GM19468 (cell line): ENCODE data around the gene ENTREP3.
"Not testable (repeated sequence)": the region's sequence is repeated elsewhere in the genome, so short reads cannot be mapped to it uniquely, and the experiment has no call there.

ENCODE experiments used
- ATAC-seq: cut with Tn5 transposase; IDR thresholded peaks from one replicate; pipeline ENCODE4 v1.9.1; 2021; ENCODE audit warnings: mild to moderate bottlenecking, moderate library complexity, moderate number of reproducible peaks; ENCODE audit not compliant: unreplicated experiment; ENCODE audit errors: extremely low read depth

ENTREP3 gene

DNA sequence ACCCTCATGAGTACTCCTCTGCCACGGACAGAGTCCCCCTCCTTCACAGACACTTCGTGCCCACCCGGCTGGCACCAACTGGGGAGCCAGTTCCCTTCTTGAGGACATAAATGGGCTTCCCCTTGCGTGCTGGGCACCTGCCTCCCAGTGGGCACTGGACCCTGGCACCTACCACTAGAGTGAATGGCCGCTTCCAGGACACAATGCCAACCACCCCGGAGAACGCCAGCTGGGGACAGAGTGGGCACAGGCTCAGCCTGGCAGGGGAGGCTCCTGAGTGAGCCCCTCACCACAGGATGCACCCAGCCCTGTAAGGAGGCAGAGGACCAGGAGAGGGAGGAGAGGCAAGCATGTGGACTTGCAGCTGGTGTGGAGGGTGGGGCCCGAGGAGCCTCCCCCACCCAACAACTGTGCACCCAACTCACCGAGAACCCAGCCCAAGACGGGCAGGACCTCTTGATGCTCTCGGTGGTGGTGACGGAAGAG lies 1.0 kb downstream of the ENTREP3 start:
- no peak for ATAC-seq

DNA sequence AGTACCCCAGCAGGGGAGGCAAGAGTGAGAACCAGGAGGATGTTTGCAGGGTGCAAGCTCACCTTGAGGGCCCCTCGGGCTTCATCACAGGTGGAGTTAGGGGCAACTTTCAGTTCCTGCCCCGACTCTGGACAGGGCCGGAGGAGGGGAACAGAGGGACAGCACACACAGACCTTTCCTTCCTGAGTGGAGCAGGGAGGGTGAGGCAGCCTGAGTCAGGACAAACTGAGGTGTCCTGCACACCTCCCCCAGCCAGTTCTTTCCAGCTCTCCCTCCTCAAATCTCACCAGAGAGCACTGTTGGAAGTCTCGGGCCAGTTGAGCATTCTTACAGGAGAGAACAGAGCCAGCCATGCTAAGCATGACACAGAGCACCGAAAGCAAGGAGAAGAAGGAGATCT lies 1.5 kb downstream of the ENTREP3 start:
- ATAC-seq: no peak

DNA sequence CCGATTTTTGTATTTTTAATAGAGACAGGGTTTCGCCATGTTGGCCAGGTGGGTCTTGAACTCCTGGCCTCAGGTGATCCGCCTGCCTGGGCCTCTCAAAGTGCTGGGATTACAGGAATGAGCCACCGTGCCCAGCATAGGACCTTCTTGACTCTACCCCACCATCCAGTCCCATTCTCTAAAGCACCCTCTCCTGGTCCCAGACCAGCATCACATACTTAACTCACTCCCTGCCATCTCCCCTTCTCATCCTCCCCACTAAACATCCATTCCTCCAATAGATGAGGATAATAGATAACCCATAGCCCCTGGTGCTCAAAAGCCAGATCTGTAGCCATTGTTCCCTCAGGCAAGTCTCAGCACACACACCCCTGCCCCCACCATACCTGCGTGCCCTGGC lies 2.1 kb downstream of the ENTREP3 start:
- no peak for ATAC-seq

DNA sequence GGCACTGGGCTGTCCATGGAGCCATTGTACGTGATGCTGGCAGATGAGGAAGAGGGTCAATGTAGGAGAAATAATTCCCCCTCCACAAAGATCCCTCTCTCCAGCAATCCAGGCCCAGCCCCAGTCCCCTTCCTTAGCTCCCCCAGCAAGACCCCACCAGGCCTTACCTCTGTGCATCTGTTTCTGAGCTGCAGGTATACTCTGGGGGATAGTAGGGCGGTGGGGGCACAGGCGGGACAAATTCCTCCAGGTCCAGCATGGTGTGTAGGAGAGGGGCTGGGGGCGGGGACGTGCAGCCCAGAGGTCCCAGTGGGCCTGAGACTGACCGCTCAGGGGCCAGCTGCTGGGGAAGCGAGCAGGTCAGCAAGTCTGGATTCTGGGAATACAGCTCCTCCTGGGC lies 3.7 kb downstream of the ENTREP3 start:
- no peak for ATAC-seq

DNA sequence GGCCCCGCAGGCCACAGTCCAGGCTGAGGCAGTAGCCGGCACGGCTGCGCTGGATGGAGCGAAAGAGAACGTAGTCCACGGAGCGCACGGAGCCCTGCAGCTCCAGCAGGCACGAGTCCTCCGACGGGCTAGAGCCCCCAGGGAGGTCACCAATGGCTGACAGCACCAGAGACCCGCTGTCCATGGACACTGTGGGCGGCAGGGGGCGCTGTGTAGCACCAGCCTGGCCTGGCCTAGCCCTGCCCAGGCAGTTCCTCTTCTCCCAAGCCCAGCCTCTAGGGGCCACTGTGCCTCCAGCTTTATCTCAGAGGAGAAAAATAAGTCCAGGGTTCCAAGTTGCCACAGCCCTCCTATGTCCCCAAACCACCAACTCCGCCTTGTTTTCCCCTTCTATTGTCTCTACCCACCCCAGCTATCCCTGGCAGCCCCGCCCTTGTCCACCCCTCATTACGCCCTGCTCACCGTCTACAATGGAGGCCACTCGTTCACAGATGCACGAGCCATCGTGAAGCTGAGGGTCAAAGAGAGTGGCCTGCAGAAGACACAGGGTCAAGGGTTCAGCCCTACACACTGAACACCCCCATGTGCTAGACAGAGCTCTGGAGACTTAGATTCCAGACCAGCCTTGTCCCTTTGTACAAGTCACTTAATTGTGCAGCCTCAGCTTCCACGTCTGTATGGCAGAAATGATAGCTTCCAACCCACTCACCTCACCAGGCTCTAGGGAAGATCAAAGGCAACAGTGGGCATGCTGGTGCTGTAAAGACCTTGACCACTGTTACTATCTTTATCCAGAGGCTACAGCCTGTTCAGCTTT lies 4.4 kb downstream of the ENTREP3 start:
- ATAC-seq: peak; percentile 65

DNA sequence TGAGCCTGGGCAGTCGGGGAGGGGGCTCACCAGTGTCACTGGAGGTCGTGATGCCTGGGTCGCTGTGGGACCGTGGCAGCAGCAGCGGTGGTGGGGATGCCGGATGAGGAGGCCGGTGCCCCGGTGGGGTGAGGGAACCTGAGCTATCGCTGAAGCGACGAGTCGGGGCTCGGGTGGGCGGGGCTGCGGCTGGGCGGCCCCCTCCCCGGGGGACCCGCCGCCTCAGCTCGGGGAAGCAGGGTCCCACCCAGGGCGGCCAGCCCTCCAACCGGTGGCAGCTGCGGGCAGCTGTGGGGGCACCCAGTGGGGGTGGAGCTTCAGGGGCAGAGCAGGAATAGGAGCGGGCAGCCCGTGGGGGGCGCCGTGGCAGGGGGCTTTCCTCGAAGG lies 5.0 kb downstream of the ENTREP3 start:
- no peak for ATAC-seq

DNA sequence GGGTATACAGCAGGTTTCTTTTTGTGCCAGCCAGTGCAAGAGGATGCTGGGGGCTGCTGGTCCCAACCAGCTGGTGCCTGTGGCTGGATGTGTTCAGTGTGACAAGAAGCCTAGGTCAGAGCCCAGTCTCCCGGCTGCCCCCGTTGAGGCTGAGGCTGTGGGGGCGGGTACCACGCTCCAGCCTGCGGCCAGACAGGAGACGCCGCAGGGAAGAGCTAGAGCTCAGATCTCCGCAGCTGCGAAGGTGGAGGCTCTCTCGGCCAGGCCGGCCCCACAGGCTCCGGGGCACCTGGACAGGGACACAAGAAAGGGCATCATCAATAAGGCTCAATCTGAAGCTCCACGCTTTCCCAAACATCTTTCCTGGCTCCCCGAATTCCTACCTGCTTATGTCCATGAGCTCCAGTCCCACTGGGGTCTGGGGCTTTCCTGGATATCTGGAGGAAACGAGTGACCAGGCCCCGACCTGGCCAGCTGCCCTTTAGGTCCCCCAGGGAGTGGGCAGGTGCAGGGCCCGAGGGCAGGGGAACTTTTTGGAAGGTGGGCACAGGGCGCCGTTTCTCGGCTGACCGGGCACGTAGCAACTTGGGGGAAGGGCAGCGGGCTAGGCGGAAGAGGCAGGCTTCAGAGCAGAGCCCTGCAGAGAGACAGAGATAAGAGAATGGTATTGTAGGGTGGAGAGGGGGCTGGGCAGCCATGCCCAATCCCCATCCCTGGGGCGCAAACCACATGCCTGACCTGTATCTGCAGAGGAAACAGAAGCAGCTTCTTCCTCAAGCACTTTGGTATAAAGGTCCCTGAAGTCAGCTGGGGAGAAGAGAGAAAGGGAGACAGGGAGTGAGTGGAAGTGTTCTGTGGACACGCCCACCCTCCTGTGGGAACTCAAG lies 7.4 kb downstream of the ENTREP3 start:
- ATAC-seq: no peak

DNA sequence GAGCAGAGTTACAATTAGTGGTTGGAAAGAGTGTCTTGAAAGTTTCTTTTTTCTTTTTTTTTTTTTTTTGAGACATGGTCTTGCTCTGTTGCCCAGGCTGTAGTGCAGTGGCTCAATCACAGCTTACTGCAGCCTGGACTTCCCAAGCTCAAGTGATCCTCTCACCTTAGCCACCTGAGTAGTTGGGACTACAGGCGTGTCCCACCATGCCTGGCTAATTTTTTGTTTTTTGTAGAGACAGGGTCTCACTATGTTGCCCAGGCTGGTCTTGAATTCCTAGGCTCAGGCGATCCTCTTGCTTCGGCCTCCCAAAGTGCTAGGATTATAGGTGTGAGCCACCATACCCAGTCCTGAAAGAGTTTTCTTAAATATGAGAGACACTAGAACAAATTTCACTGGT lies 8.5 kb downstream of the ENTREP3 start:
- ATAC-seq: not testable (repeated sequence)

DNA sequence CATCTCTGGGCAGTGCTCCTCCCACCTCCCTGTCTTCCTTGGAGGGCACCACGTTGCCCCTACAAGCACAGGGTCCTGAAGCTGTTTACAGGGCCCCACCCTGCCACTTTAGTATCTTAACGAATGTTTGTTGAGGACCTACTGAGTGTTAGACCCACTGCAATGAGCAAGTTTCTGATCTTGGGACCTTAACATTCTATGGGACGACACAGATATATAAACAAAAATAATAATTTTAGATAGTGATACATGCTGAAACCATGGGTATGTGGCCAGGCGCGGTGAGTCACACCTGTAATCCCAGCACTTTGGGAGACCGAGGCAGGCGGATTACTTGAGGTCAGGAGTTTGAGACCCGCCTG lies 10.1 kb downstream of the ENTREP3 start:
- no peak for ATAC-seq

DNA sequence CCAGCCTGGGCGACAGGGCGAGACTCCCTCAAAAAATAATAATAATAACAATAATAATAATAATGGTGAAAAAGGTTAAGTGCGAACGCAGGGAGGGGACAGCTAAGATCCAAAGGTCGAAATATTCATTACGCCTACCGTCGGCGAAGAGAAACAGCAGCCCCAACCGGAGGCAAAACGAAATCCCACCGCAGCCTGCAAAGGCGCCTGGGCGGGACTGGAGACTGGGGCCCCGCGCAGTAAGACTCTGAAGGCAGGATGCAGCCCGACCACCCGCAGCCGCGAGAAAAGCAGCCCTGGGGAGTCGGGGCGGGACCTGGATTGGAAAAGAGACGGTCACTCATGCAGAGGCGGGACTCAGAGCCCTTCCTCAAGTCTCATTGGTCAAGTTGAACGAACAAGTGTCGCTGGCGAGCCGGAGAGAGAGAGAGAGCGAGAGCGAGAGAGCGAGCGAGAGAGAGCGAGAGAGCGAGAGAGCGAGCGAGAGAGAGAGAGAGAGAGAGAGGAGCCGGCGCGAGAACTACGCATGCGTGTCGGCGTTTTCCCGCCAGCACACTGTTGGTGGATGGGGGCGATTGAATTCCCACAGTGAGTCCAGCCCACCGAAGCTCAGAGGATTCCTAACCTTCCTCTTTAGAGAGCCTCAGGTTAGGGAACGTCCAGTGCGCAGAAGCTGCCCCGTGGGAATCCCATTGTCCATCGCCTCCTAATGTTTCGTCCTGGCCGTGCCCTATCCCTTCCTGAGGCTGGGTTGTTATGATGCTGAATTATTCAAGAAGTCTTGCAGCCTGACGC lies 10.7 kb downstream of the ENTREP3 start:
- ATAC-seq: peak; percentile 55

DNA sequence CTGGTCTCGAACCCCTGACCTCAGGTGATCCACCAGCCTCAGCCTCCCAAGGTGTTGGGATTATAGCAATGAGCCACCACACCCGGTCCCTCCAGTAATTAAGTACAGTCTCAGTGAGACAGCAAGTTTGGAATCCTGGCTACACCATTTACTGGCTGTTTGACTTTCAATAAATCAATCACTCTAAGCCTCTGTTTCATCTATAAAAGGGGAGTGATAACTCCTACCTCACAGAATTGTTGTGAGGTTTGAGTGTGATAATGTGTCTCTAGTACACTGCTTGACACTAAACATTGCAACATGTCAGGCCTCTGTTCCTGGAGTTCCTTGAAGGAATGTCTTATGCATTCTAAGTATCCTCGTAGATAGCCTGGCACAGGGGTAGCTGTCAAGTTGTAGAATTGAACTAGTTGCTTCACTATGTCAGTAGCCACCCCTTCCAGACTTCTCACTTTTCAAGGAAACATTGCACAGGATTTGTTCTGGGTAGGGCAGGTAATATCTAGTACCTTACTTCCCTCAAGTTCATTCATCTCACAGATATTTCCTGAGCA lies 12.4 kb downstream of the ENTREP3 start:
- no peak for ATAC-seq

DNA sequence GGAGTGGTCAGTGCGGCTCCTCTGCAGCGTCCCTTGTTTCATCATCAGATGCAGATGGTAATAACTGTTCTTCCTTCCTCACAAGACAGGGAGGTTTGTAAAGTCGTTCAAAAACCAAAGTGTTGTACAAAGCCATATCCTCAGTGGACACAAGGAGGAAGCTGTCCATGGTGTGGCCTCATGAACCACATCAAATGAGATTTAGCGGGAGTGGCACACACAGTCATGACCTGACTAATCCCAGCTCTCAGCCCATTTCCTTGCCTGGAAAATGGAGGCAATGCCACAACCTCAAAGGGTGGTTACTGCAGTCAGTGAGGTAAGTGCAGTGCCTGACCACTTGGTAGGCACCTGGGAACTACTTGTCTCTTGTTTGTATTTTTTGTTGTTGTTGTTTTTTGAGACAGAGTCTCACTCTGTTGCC lies 13.4 kb downstream of the ENTREP3 start:
- ATAC-seq: no peak

DNA sequence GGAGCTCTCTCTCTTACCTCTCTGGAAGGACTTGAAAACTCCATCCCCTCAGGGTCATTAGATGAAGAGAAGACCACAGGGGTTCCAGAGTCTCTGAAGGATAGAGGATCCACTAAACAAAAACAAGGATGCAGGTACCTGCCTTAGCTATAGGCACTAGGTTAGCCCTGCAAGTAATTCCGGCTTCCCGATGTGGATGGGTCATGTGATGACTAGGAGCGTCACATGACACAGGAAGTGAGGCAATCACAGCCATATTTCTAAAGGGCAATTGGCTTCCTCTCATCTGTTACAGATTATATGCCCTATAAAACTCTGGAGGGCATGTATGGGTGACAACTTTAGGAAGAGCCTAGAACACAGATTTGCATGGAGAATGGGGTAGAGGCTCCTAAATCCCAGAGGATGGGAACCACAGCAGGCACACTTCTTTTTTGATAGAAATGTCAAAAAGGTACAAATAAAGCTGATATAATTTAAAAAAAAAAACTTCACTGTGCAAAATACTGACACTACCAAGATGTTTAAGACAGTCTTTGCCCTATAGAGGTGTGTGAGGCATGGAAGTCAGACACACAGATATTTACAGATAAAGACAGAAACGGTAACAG lies 14.1 kb downstream of the ENTREP3 start:
- no peak for ATAC-seq

DNA sequence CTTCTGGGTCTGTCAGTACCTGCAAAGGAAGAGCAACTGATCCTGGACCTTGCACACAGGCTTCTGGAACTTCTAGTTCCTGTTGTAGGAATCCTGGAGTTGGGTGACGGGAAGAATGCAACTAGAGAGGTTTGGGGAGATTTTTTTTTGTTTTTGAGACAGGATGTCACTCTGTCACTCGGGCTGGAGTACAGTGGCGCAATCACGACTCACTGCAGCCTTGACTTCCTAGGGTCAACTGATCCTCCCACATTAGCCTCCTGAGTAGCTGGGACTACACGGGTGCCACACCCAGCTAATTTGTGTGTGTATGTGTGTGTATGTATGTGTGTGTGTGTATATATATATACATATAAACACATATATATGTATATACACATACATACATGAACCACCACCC lies 18.8 kb downstream of the ENTREP3 start:
- ATAC-seq: no peak

DNA sequence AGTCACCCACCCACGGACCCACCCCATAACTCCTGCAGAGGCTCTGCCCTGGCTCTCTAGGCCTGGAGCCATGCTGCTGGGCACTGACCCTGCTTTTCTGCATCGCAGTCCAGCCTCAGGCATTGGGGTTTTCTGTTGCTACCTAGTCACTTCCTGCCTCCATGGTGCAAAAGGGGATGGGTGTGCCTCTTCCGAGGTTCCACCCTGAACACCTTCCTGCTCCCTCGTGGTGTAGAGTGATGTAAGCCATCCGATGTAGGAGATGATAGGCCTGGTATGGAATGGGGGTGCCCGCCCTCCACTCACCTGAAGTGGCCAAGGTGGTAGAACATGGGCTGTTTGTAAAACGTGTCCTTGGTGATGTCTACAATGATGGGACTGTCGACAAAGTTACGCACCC lies 19.9 kb downstream of the ENTREP3 start:
- not testable (repeated sequence) for ATAC-seq

DNA sequence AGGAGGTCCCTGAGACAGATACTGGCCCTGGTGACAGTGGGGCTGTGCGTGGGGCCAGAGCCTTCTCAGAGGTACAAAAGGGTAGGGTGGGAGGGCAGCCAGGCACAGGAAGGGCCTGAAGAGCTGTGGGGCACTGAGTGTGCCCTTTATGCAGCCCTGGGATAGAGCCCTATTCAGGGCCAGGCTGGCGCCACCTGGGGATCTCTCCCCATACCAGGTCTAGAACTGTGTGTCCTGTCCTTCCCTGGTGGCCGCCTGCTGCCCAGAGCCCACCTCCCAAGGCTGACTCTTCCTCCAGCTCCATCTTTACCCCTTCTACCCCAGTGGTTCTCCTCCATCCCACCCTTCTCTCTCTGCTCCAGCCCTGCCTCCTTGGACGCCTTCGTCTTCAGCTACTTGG lies 21.8 kb downstream of the ENTREP3 start:
- ATAC-seq: not testable (repeated sequence)

DNA sequence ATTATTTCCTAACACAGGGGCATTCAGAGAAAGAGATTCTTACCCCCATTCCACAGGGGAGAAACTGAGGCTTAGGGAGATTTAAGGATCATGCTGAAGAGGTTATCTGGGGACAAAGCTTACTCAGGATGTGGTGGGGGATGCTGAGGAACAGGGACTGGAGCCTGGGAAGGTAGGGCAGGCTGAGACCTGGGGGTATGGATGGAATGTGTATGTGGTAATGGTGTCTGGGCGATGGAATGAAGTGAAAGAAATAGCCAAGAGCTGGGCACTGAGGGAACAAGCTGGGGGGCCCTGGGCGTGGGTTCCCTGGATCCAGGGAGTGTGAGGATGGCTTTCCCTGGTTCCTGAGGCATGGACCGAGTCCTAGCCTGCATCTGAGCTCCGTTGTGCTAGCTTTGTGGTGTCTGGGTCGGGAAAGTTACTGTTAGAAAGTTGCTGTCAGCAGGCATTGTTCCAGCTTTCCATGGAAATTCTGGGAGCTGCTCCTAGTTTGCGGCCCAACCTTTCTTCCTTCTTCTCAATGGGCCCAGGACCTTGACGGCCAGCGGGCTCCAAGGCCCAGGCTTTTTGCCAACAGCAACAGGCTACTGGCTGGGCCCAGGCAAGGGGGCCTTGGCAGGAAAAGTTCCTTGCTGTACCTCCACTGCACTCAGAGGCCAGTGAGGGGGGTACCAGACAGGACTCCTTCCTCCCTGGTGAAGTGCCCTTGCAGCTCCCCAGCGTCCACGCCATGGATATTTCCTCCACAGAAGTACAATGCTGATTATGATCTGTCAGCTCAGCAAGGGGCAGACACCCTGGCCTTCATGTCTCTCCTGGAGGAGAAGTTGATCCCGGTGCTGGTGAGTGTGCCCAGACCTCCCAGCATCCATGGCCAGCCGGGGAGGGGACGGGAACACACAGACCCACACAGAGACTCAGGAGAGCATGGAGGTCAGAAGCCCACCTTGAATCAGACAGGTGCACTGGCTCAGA lies 23.0 kb downstream of the ENTREP3 start:
- ATAC-seq: not testable (repeated sequence)

DNA sequence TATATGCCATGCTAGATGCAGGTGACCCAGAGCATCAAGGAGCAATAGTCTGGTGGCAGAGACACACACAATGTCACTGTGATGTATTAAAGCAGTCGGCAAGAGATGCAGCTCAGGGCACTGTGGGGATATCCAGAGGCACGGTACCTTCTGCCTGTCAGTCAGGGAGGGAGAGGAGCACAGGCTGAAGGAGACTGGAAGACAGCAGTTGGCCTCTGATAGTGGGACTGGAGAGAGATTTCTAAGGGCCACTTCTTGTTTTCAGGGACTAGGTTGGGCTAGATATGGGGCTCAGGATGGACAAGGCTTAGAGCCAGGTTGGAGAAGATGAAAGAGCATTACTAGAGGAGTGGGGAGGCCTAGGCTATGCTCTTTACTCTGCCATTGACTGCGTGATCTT lies 24.0 kb downstream of the ENTREP3 start:
- ATAC-seq: not testable (repeated sequence)

DNA sequence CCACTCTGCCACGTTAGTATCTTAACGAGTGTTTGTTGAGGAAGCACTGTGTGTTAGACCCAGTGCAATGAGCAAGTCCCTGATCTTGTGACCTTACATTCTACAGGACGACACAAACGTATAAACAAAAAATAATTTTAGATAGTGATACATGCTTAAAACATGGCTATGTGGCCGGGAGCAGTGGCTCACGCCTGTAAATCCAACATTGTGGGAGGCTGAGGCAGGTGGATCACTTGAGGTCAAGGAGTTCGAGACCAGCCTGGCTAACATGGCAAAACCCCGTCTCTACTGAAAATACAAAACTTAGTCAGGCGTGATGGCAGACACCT lies 27.2 kb downstream of the ENTREP3 start:
- no peak for ATAC-seq
